ENCODE results near the gene CSGALNACT2.

Gene CSGALNACT2

GRCh38 chr10:43105102-43105955, 32.9 kb upstream of the CSGALNACT2 start:
- Histone ChIP-seq H3K4me3 (replicated peaks; ENCODE audit: low read depth, low read length) (peak overlapping the region; percentile 56), H3K36me3 (ENCODE audit: control insufficient read depth, insufficient read depth, low read length) (no peaks in the 10 kb centered on the region), H3K27me3 (replicated peaks; ENCODE audit: control insufficient read depth, insufficient read depth, low read length) (no peaks in the 10 kb centered on the region; the same call in 1 of the 2 replicates)
- TF ChIP-seq, protein P1, sequence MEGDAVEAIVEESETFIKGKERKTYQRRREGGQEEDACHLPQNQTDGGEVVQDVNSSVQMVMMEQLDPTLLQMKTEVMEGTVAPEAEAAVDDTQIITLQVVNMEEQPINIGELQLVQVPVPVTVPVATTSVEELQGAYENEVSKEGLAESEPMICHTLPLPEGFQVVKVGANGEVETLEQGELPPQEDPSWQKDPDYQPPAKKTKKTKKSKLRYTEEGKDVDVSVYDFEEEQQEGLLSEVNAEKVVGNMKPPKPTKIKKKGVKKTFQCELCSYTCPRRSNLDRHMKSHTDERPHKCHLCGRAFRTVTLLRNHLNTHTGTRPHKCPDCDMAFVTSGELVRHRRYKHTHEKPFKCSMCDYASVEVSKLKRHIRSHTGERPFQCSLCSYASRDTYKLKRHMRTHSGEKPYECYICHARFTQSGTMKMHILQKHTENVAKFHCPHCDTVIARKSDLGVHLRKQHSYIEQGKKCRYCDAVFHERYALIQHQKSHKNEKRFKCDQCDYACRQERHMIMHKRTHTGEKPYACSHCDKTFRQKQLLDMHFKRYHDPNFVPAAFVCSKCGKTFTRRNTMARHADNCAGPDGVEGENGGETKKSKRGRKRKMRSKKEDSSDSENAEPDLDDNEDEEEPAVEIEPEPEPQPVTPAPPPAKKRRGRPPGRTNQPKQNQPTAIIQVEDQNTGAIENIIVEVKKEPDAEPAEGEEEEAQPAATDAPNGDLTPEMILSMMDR (IDR thresholded peaks at IDR 0.05; ENCODE audit: insufficient read depth, low read length, poor library complexity, severe bottlenecking): peak; percentile 89
- DNase-seq (ENCODE audit: extremely low read depth, insufficient read length): peak; percentile 73

DNA sequence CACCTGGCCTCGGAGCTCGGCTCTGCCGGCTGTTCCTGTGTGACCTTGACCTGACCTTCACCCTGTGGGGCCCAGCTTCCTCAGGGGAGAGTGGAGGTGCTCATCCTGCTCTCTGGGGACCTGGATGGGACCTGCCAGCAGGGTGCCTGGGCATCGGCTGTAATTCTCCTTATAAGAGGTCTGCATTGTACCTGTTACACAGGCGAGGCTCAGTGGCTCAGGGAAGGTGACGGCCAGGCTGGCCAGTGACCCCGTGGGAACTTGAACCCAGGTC, 32.4 kb upstream of the CSGALNACT2 start:
- Histone ChIP-seq H3K27me3 (replicated peaks; ENCODE audit: control insufficient read depth, insufficient read depth, low read length) (no peaks in the 10 kb centered on the region; the same call in 1 of the 2 replicates), H3K4me3 (replicated peaks; ENCODE audit: low read depth, low read length) (no peak overlapping the region), H3K36me3 (ENCODE audit: control insufficient read depth, insufficient read depth, low read length) (no peaks in the 10 kb centered on the region)
- TF ChIP-seq, protein P1 (IDR thresholded peaks at IDR 0.05; ENCODE audit: insufficient read depth, low read length, poor library complexity, severe bottlenecking): no peak
- DNase-seq (ENCODE audit: extremely low read depth, insufficient read length): no peak

GRCh38 chr10:43106256-43107091, 31.8 kb upstream of the CSGALNACT2 start:
- Histone ChIP-seq H3K27me3 (replicated peaks; ENCODE audit: control insufficient read depth, insufficient read depth, low read length) (no peaks in the 10 kb centered on the region; the same call in 1 of the 2 replicates), H3K36me3 (ENCODE audit: control insufficient read depth, insufficient read depth, low read length) (no peaks in the 10 kb centered on the region), H3K4me3 (replicated peaks; ENCODE audit: low read depth, low read length) (no peak overlapping the region)
- TF ChIP-seq, protein P1 (IDR thresholded peaks at IDR 0.05; ENCODE audit: insufficient read depth, low read length, poor library complexity, severe bottlenecking): no peak
- no peak for DNase-seq (ENCODE audit: extremely low read depth, insufficient read length)

DNA sequence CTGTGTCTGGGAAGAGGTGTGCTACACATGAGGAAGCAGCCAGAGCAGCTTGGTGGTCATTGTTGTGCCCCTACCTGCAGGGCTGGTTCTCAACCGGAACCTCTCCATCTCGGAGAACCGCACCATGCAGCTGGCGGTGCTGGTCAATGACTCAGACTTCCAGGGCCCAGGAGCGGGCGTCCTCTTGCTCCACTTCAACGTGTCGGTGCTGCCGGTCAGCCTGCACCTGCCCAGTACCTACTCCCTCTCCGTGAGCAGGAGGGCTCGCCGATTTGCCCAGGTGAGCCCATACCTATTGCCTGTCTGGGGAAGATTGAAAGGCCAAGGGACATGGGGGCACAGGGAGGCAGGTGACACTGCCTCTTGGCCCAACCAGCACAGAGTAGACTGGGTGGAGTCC, 29.3 kb upstream of the CSGALNACT2 start:
- Histone ChIP-seq H3K27me3 (replicated peaks; ENCODE audit: control insufficient read depth, insufficient read depth, low read length) (no peaks in the 10 kb centered on the region; the same call in 1 of the 2 replicates), H3K4me3 (replicated peaks; ENCODE audit: low read depth, low read length) (no peak overlapping the region), H3K36me3 (ENCODE audit: control insufficient read depth, insufficient read depth, low read length) (no peaks in the 10 kb centered on the region)
- DNase-seq (ENCODE audit: extremely low read depth, insufficient read length): no peak
- TF ChIP-seq, protein P1 (IDR thresholded peaks at IDR 0.05; ENCODE audit: insufficient read depth, low read length, poor library complexity, severe bottlenecking): no peak

DNA sequence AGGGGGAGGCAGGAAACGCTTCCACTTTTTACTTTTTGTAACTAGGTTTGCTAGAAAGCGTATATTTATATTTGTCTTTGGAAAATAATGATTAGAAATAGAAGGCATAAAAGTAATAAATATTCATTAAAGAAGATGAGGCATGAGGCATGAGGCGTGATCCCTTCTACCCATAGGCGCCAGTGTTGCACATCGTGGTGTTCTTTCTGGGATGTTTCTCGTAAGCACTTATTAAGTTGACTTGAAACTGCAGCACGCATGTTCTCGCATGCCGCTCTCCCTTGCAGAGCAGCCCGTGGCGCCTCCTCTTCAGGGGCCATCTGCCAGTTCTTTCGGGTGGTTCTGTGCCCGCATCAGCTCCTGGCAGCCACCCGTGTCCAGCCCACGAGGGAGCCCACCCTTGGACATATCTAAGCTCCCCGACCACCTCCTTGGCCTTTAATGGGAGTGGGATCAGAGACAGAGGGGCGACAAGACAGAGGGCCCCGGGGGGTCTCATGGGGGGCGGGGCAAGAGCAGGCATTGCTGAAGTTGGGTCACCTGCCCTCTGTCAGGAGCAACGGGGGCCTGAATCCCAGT, 28.5 kb upstream of the CSGALNACT2 start:
- Histone ChIP-seq H3K36me3 (ENCODE audit: control insufficient read depth, insufficient read depth, low read length) (no peaks in the 10 kb centered on the region), H3K27me3 (replicated peaks; ENCODE audit: control insufficient read depth, insufficient read depth, low read length) (no peaks in the 10 kb centered on the region), H3K4me3 (replicated peaks; ENCODE audit: low read depth, low read length) (no peak overlapping the region)
- TF ChIP-seq, protein P1 (IDR thresholded peaks at IDR 0.05; ENCODE audit: insufficient read depth, low read length, poor library complexity, severe bottlenecking): no peak
- no peak for DNase-seq (ENCODE audit: extremely low read depth, insufficient read length)

Data from GM06990 (cell line).